Esophagus muscularis mucosa (tissue), 4 donors: Measurements from ENCODE around the gene PZP. TPM values are rescaled to one million over a fixed set of nuclear protein-coding genes. Genes with fewer than 3 reads are reported as not detected.
A peak's percentile ranks its signal among the peaks of the same experiment; 100 is the strongest.
"Not testable (repeated sequence)": the region's sequence is repeated elsewhere in the genome, so short reads cannot be mapped to it uniquely, and the experiment has no call there.

Experiments used
- DNase-seq: peaks from one replicate; pipeline ENCODE4 v3.0.0-alpha.2; 2017; ENCODE audit errors: extremely low spot score
- H3K27ac ChIP-seq, 4 donors: fragments of 200-600 bp; sonication (generic); replicated peaks in 1 of 4; 1 replicate in 3 of 4; 2 replicates in 1 of 4; pipeline ENCODE4 v1.5.1; 2016 to 2019; ENCODE audit warnings: mild to moderate bottlenecking in 1 of 4
- H3K27me3 ChIP-seq, 4 donors: fragments of 200-600 bp; sonication (generic); one replicate each; pipeline versions ENCODE4 v1.5.1 to v1.6.0; 2016 to 2019
- H3K36me3 ChIP-seq, 4 donors: fragments of 200-600 bp; sonication (generic); one replicate each; pipeline ENCODE4 v1.5.1; 2016 to 2019
- H3K4me1 ChIP-seq, 4 donors: fragments of 200-600 bp; sonication (generic); one replicate each; pipeline ENCODE4 v1.5.1; 2016 to 2019
- H3K4me3 ChIP-seq, 4 donors: fragments of 200-600 bp; sonication (generic); 1 replicate in 2 of 4; 2 replicates in 2 of 4; pipeline ENCODE4 v1.5.1; 2016 to 2019; ENCODE audit warnings: mild to moderate bottlenecking in 4 of 4, moderate library complexity in 1 of 4
- H3K9me3 ChIP-seq, 4 donors: fragments of 200-600 bp; sonication (generic); 1 replicate in 3 of 4; 2 replicates in 1 of 4; pipeline ENCODE4 v1.5.1; 2016 to 2019
- CTCF ChIP-seq, 3 experiments: fragments of 200-600 bp in 2 of 3; fragments of 450-650 bp in 1 of 3; sonication (generic) in 2 of 3; IDR thresholded peaks; one replicate each; pipeline ENCODE4 v1.5.1; 2017 to 2019; ENCODE audit warnings: antibody characterized with exemption in 3 of 3, mild to moderate bottlenecking in 2 of 3, moderate library complexity in 1 of 3
- EP300 ChIP-seq: sonication (generic); formaldehyde crosslinking; IDR thresholded peaks from one replicate; pipeline ENCODE4 v1.6.1; 2017; ENCODE audit warnings: antibody characterized with exemption
- POLR2A ChIP-seq: fragments of 450-650 bp; IDR thresholded peaks from one replicate; pipeline ENCODE4 v1.6.1; 2017; ENCODE audit warnings: antibody characterized with exemption, moderate library complexity, mild to moderate bottlenecking, low read depth
- POLR2AphosphoS5 ChIP-seq, 2 donors: sonication (generic); formaldehyde crosslinking; IDR thresholded peaks; one replicate each; pipeline ENCODE4 v1.6.1; 2017; ENCODE audit warnings: antibody characterized with exemption in 2 of 2
- WGBS: methylation state at CpG from one replicate; pipeline ENCODE4 v1.1.5; 2018; 5-methylcytosine and 5-hydroxymethylcytosine counted together
- intact Hi-C: fragments of 100-400 bp; cut with DNase I; formaldehyde crosslinking; loops from one replicate; pipeline ENCODE4 v1.15.1; 2023
- total RNA-seq, 4 donors: library from RNA; depleted of rRNA; stranded (reverse); fragments of >200 nt; gene quantifications; one replicate each; pipeline versions ENCODE4 v1.1.0 to v1.2.1, GENCODE V29; 2016

PZP gene
- total RNA-seq, 4 donors from 2014 or later, result 0.06 to 1.2 TPM; not detected in 2

- H3K9me3 ChIP-seq, result no peaks in the 10 kb centered on the region
- H3K27me3 ChIP-seq, result no peaks in the 10 kb centered on the region
- H3K4me1 ChIP-seq, result peaks cover 0 to 12% (median 0%) of the 10 kb centered on the region in 4 donors
- 90% methylated on average over 5 of the region's 5 CpGs for WGBS
- no peak for TF ChIP-seq POLR2A
- peak in 1 of 2 donors; percentile 26 for TF ChIP-seq POLR2AphosphoS5 (IDR thresholded peaks at IDR 0.05)
- no peak for DNase-seq
- peak overlapping the region in 3 of 4 donors; percentile 3 to 12 (median 8) for H3K27ac ChIP-seq
- no peaks in the 10 kb centered on the region for H3K36me3 ChIP-seq
- H3K4me3 ChIP-seq, result peak overlapping the region; percentile 44 to 52 (median 48)
- intact Hi-C loops, result no loop called here
Measured at GRCh38 chr12:9240776-9241175, 32.6 kb upstream of the PZP start.

- H3K36me3 ChIP-seq, H3K9me3 ChIP-seq, intact Hi-C loops, DNase-seq, H3K27me3 ChIP-seq: not testable (repeated sequence)
- Histone ChIP-seq H3K4me3 (peak overlapping the region; percentile 44 to 52 (median 48)), H3K4me1 (peaks cover 0 to 12% (median 0%) of the 10 kb centered on the region in 4 donors), H3K27ac (peak overlapping the region; percentile 8 to 57 (median 35))
- WGBS, result 46% methylated on average over 32 of the region's 33 CpGs
Measured at GRCh38 chr12:9240004-9240635, 31.9 kb upstream of the PZP start.

- H3K36me3 ChIP-seq, result no peaks in the 10 kb centered on the region
- TF ChIP-seq CTCF (IDR thresholded peaks at IDR 0.05), result no peak
- TF ChIP-seq EP300, result no peak
- no peak for TF ChIP-seq POLR2AphosphoS5 (IDR thresholded peaks at IDR 0.05)
- no peak for TF ChIP-seq POLR2A
- H3K27me3 ChIP-seq, result no peaks in the 10 kb centered on the region
- no peaks in the 10 kb centered on the region for H3K9me3 ChIP-seq
- no peak for DNase-seq
- H3K4me3 ChIP-seq, result no peak overlapping the region
- intact Hi-C loops, result no loop called here
- WGBS, result 95% methylated on average over 1 of the region's 1 CpG
- H3K4me1 ChIP-seq, result peaks cover 0 to 4% (median 0%) of the 10 kb centered on the region in 4 donors
- no peak overlapping the region for H3K27ac ChIP-seq
Measured at GRCh38 chr12:9237286-9237685, 29.1 kb upstream of the PZP start.

- 94% methylated on average over 4 of the region's 4 CpGs for WGBS
- Histone ChIP-seq H3K36me3 (no peaks in the 10 kb centered on the region), H3K4me1 (no peaks in the 10 kb centered on the region), H3K27me3 (no peaks in the 10 kb centered on the region), H3K9me3 (no peaks in the 10 kb centered on the region), H3K4me3 (no peak overlapping the region), H3K27ac (no peak overlapping the region)
- intact Hi-C loops, result no loop called here
- no peak for DNase-seq
- TF ChIP-seq POLR2AphosphoS5 (IDR thresholded peaks at IDR 0.05), result no peak
- no peak for TF ChIP-seq CTCF (IDR thresholded peaks at IDR 0.05)
- TF ChIP-seq POLR2A, result no peak
- TF ChIP-seq EP300, result no peak
Measured at GRCh38 chr12:9235519-9235918, 27.3 kb upstream of the PZP start.

- H3K4me1 ChIP-seq, result peaks cover 0 to 5% (median 0%) of the 10 kb centered on the region in 4 donors
- intact Hi-C loops, result no loop called here
- no peaks in the 10 kb centered on the region for H3K36me3 ChIP-seq
- 60% methylated on average over 8 of the region's 8 CpGs for WGBS
- H3K4me3 ChIP-seq, result no peak overlapping the region
- H3K9me3 ChIP-seq, result no peaks in the 10 kb centered on the region
- TF ChIP-seq POLR2AphosphoS5 (IDR thresholded peaks at IDR 0.05) (no peak), POLR2A (no peak)
- DNase-seq, result no peak
- no peaks in the 10 kb centered on the region for H3K27me3 ChIP-seq
- H3K27ac ChIP-seq, result no peak overlapping the region
Measured at GRCh38 chr12:9227950-9228349, 19.8 kb upstream of the PZP start.

- no peak for DNase-seq
- no peaks in the 10 kb centered on the region for H3K36me3 ChIP-seq
- 93% methylated on average over 2 of the region's 2 CpGs for WGBS
- TF ChIP-seq CTCF (IDR thresholded peaks at IDR 0.05), result no peak
- TF ChIP-seq EP300, result no peak
- TF ChIP-seq POLR2AphosphoS5 (IDR thresholded peaks at IDR 0.05), result no peak
- no peak for TF ChIP-seq POLR2A
- H3K4me3 ChIP-seq, result no peak overlapping the region
- H3K4me1 ChIP-seq, result peaks cover 0 to 19% (median 7%) of the 10 kb centered on the region in 4 donors
- H3K27ac ChIP-seq, result no peak overlapping the region
- H3K27me3 ChIP-seq, result no peaks in the 10 kb centered on the region
- H3K9me3 ChIP-seq, result no peaks in the 10 kb centered on the region
- intact Hi-C loops, result no loop called here
Measured at GRCh38 chr12:9223830-9224229, 15.6 kb upstream of the PZP start.
